Astrocyte (in vitro differentiated cells and primary cell): ENCODE results near the gene CISD3.

Experiments used
- EZH2 ChIP-seq: IDR thresholded peaks from 2 replicates; pipeline ENCODE4 v1.6.1; 2012; ENCODE audit warnings: mild to moderate bottlenecking, low read length, inconsistent platforms; ENCODE audit not compliant: insufficient read depth
- TF ChIP-seq, protein P1 (sequence below): IDR thresholded peaks from 2 replicates; pipeline ENCODE4 v1.5.1; 2011; ENCODE audit warnings: low read depth, mild to moderate bottlenecking, inconsistent platforms, low read length, moderate library complexity; ENCODE audit not compliant: insufficient read depth

DNA sequence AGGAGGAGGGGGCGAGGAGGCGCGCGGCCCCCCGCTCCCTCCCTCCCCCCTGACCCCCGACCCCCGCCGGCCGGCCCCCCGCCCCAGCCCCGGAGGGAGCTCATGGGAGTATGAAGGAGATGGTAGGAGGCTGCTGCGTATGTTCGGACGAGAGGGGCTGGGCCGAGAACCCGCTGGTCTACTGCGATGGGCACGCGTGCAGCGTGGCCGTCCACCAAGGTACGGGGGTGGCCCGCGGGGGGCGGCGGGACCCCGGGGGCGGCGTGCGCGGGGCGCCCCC, 24.7 kb upstream of the CISD3 start:
- TF ChIP-seq, protein P1, sequence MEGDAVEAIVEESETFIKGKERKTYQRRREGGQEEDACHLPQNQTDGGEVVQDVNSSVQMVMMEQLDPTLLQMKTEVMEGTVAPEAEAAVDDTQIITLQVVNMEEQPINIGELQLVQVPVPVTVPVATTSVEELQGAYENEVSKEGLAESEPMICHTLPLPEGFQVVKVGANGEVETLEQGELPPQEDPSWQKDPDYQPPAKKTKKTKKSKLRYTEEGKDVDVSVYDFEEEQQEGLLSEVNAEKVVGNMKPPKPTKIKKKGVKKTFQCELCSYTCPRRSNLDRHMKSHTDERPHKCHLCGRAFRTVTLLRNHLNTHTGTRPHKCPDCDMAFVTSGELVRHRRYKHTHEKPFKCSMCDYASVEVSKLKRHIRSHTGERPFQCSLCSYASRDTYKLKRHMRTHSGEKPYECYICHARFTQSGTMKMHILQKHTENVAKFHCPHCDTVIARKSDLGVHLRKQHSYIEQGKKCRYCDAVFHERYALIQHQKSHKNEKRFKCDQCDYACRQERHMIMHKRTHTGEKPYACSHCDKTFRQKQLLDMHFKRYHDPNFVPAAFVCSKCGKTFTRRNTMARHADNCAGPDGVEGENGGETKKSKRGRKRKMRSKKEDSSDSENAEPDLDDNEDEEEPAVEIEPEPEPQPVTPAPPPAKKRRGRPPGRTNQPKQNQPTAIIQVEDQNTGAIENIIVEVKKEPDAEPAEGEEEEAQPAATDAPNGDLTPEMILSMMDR = no peak
- TF ChIP-seq EZH2 = no peak
